HCT116 (cell line): ENCODE measurements around the gene LYSMD2. TPM values are rescaled to one million over a fixed set of nuclear protein-coding genes. Genes with fewer than 3 reads are reported as not detected.

Source experiments
- ATAC-seq: fragments of 200-7000 bp; cut with Tn5 transposase; 2 replicates; pipeline ENCODE4 v1.9.1; 2020; ENCODE audit warnings: mild to moderate bottlenecking, moderate library complexity
- BruUV-seq: library from RNA; stranded (reverse); fragments of 400-500 nt; replicated peaks from 2 replicates; lab custom pipeline; 2021; lab: Mats Ljungman, UMichigan
- CTCF ChIA-PET: fragments of 300-600 bp; sonication (Branson Sonifier 250); formaldehyde crosslinking; loops from one replicate; lab custom pipeline; 2021; ENCODE audit warnings: antibody characterized with exemption; lab: Charles Lee
- POLR2A ChIA-PET: fragments of 300-600, 350-600 bp; sonication (Branson Sonifier 250); formaldehyde crosslinking; loops from one replicate; lab custom pipeline; 2021; ENCODE audit warnings: antibody characterized with exemption; lab: Charles Lee
- RAD21 ChIA-PET, 2 experiments: fragments of 300-600 bp; sonication (Branson Sonifier 250); formaldehyde crosslinking; loops; one replicate each; lab custom pipeline; 2023; ENCODE audit warnings: low total read pairs in 2 of 2; ENCODE audit not compliant: uncharacterized antibody in 2 of 2, unreplicated experiment in 2 of 2, low non-redundant PET in 1 of 2; lab: Charles Lee
- DNase-seq: peaks from one replicate; pipeline ENCODE4 v3.0.0-alpha.2; 2010; ENCODE audit warnings: low read depth, low spot score
- H2AFZ ChIP-seq: fragments of 200-600 bp; shearing (Covaris generic), sonication (generic); 2 replicates; pipeline ENCODE4 v1.6.1; 2017; ENCODE audit warnings: low read depth, mixed run types, mixed read lengths, antibody characterized with exemption, low read length; ENCODE audit not compliant: poor library complexity, severe bottlenecking
- H3K27ac ChIP-seq: 2 replicates; pipeline ENCODE4 v1.5.1; 2012; ENCODE audit warnings: low read depth, low read length
- H3K27me3 ChIP-seq: fragments of 200-600 bp; sonication (generic); 2 replicates; pipeline ENCODE4 v1.6.1; 2016; ENCODE audit warnings: mixed run types, low read length, mixed read lengths; ENCODE audit not compliant: insufficient read depth
- H3K36me3 ChIP-seq, 2 experiments: fragments of 200-500 bp in 1 of 2; fragments of 200-600 bp in 1 of 2; sonication (Bioruptor generic) in 1 of 2; sonication (generic) in 1 of 2; 2 replicates each; pipeline versions ENCODE4 v1.5.1 to v1.6.1; 2014 to 2016; ENCODE audit warnings: low read length in 2 of 2, inconsistent platforms in 1 of 2, mixed read lengths in 1 of 2, mixed run types in 1 of 2; ENCODE audit not compliant: insufficient read depth in 2 of 2, control insufficient read depth in 1 of 2
- H3K4me1 ChIP-seq, 2 experiments: fragments of 200-600 bp in 1 of 2; sonication (generic) in 1 of 2; 2 replicates each; pipeline versions ENCODE4 v1.5.1 to v1.6.1; 2012 to 2017; ENCODE audit warnings: low read length in 2 of 2, inconsistent platforms in 1 of 2, mild to moderate bottlenecking in 1 of 2, mixed read lengths in 1 of 2, mixed run types in 1 of 2, moderate library complexity in 1 of 2; ENCODE audit not compliant: insufficient read depth in 2 of 2, control insufficient read depth in 1 of 2
- H3K4me2 ChIP-seq: fragments of 200-600 bp; sonication (generic); 2 replicates; pipeline ENCODE4 v1.6.1; 2017; ENCODE audit warnings: mixed run types, low read length, mixed read lengths
- H3K4me3 ChIP-seq, 2 experiments: fragments of 200-600 bp in 1 of 2; sonication (generic) in 1 of 2; replicated peaks in 1 of 2; 2 replicates each; pipeline ENCODE4 v1.5.1; 2011 to 2016; ENCODE audit warnings: low read length in 2 of 2, control low read depth in 1 of 2, low read depth in 1 of 2, mild to moderate bottlenecking in 1 of 2, mixed read lengths in 1 of 2, mixed run types in 1 of 2
- H3K79me2 ChIP-seq: fragments of 200-600 bp; sonication (generic); 2 replicates; pipeline ENCODE4 v1.6.1; 2017; ENCODE audit warnings: mild to moderate bottlenecking, mixed run types, low read length, moderate library complexity, mixed read lengths; ENCODE audit not compliant: insufficient read depth
- H3K9ac ChIP-seq: fragments of 200-600 bp; sonication (generic); 2 replicates; pipeline ENCODE4 v1.6.1; 2016; ENCODE audit warnings: low read length, mixed read lengths
- H3K9me2 ChIP-seq: fragments of 200-600 bp; sonication (generic), shearing (Covaris generic); 2 replicates; pipeline ENCODE4 v1.6.1; 2017; ENCODE audit warnings: mixed run types, mild to moderate bottlenecking, moderate library complexity; ENCODE audit not compliant: insufficient read depth
- H3K9me3 ChIP-seq, 2 experiments: fragments of 200-500 bp in 1 of 2; fragments of 200-600 bp in 1 of 2; sonication (Bioruptor generic) in 1 of 2; sonication (generic) in 1 of 2; 2 replicates each; pipeline ENCODE4 v1.6.1; 2014 to 2017; ENCODE audit warnings: low read length in 2 of 2, mixed read lengths in 2 of 2, inconsistent platforms in 1 of 2, low read depth in 1 of 2, mild to moderate bottlenecking in 1 of 2, mixed run types in 1 of 2, moderate library complexity in 1 of 2; ENCODE audit not compliant: control insufficient read depth in 1 of 2, insufficient read depth in 1 of 2
- H4K20me1 ChIP-seq: fragments of 200-600 bp; sonication (generic), shearing (Covaris generic); 2 replicates; pipeline ENCODE4 v1.6.1; 2017; ENCODE audit warnings: mixed run types, mild to moderate bottlenecking, moderate library complexity; ENCODE audit not compliant: insufficient read depth
- CEBPB ChIP-seq: IDR thresholded peaks from 2 replicates; pipeline ENCODE4 v1.6.1; 2012; ENCODE audit warnings: low read depth
- EGR1 ChIP-seq: IDR thresholded peaks from 2 replicates; pipeline ENCODE4 v1.6.1; 2012; ENCODE audit warnings: low read depth
- ELF1 ChIP-seq: IDR thresholded peaks from 2 replicates; pipeline ENCODE4 v1.6.1; 2012; ENCODE audit warnings: low read depth, borderline replicate concordance
- JUND ChIP-seq: IDR thresholded peaks from 2 replicates; pipeline ENCODE4 v1.6.1; 2012
- SRF ChIP-seq: IDR thresholded peaks from 2 replicates; pipeline ENCODE4 v1.6.1; 2012; ENCODE audit warnings: low read depth
- ZNF274 ChIP-seq: fragments of 200-500 bp; sonication (Bioruptor generic); IDR thresholded peaks from 2 replicates; pipeline ENCODE4 v1.6.1; 2014; ENCODE audit warnings: mild to moderate bottlenecking, low read depth, low read length, inconsistent platforms
- intact Hi-C: fragments of 100-400 bp; cut with micrococcal nuclease; formaldehyde crosslinking; loops from 2 replicates; pipeline ENCODE4 v1.10.0; 2022
- total RNA-seq: library from RNA; stranded (reverse); gene quantifications from one replicate; pipeline ENCODE4 v1.2.1, GENCODE V29; 2021; ENCODE audit not compliant: unreplicated experiment
- TF ChIP-seq, protein P1 (sequence below): IDR thresholded peaks from 2 replicates; pipeline ENCODE4 v1.6.1; 2012
- TF ChIP-seq, protein P2 (sequence below), 3 experiments: fragments of 200-600 bp in 1 of 3; sonication (generic) in 1 of 3; IDR thresholded peaks in 2 of 3; conservative IDR thresholded peaks in 1 of 3; 2 replicates each; pipeline ENCODE4 v1.5.1; 2012 to 2017; ENCODE audit warnings: low read depth in 2 of 3, low read length in 2 of 3, antibody characterized with exemption in 1 of 3, borderline replicate concordance in 1 of 3, control low read depth in 1 of 3, mild to moderate bottlenecking in 1 of 3, mixed read lengths in 1 of 3, mixed run types in 1 of 3, moderate library complexity in 1 of 3; ENCODE audit not compliant: insufficient read depth in 1 of 3
- TF ChIP-seq, protein P3 (sequence below): IDR thresholded peaks from 2 replicates; pipeline ENCODE4 v1.6.1; 2012

Gene LYSMD2
- total RNA-seq, 1 experiment from 2014 or later: 10.8 TPM

DNA sequence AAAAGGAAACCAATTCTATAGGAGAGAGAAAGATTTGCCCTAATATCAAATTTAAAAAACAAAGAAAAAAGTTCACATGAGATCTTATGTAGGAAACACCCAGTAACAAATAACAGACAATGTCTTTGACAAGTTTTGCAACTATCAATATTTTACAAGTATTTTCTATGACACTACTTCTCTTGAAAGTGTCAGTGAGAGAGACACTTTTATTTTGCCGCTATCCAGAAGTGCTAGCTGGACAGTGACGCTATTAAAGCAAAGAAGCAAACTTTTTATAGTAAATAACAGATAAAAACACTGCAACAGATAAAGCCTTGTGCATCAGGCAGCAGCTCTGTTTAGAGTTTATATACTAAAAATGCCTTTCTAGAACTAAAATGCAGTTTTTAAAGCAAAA, 13.3 kb downstream of the LYSMD2 start:
- intact Hi-C loops: no loop called here
- BruUV-seq: no TSS peak
- no peak for TF ChIP-seq CEBPB
- TF ChIP-seq EGR1: no peak
- no peak for TF ChIP-seq ELF1
- TF ChIP-seq JUND: no peak
- TF ChIP-seq, protein P1, sequence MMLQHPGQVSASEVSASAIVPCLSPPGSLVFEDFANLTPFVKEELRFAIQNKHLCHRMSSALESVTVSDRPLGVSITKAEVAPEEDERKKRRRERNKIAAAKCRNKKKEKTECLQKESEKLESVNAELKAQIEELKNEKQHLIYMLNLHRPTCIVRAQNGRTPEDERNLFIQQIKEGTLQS: no peak
- TF ChIP-seq, protein P2, sequence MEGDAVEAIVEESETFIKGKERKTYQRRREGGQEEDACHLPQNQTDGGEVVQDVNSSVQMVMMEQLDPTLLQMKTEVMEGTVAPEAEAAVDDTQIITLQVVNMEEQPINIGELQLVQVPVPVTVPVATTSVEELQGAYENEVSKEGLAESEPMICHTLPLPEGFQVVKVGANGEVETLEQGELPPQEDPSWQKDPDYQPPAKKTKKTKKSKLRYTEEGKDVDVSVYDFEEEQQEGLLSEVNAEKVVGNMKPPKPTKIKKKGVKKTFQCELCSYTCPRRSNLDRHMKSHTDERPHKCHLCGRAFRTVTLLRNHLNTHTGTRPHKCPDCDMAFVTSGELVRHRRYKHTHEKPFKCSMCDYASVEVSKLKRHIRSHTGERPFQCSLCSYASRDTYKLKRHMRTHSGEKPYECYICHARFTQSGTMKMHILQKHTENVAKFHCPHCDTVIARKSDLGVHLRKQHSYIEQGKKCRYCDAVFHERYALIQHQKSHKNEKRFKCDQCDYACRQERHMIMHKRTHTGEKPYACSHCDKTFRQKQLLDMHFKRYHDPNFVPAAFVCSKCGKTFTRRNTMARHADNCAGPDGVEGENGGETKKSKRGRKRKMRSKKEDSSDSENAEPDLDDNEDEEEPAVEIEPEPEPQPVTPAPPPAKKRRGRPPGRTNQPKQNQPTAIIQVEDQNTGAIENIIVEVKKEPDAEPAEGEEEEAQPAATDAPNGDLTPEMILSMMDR (IDR thresholded peaks at IDR 0.05 in 2 of 3, conservative IDR thresholded peaks at IDR 0.05 in 1 of 3; ENCODE audit: borderline replicate concordance in 1 of 3, insufficient read depth in 1 of 3, low read depth in 2 of 3, low read length in 2 of 3): no peak
- no peak for TF ChIP-seq ZNF274
- TF ChIP-seq SRF: no peak
- TF ChIP-seq, protein P3, sequence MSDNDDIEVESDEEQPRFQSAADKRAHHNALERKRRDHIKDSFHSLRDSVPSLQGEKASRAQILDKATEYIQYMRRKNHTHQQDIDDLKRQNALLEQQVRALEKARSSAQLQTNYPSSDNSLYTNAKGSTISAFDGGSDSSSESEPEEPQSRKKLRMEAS: no peak
- H3K9ac ChIP-seq: no peak overlapping the region
- no peak overlapping the region for H2AFZ ChIP-seq
- H3K4me1 ChIP-seq: peaks cover 21 to 24% of the 10 kb centered on the region in 2 experiments
- H3K4me2 ChIP-seq: no peak overlapping the region
- ChIA-PET CTCF (no interaction called here), RAD21 (no interaction called here), POLR2A (no interaction called here)
- H3K9me3 ChIP-seq: no peaks in the 10 kb centered on the region
- no peaks in the 10 kb centered on the region for H3K79me2 ChIP-seq
- no peak overlapping the region for H3K4me3 ChIP-seq
- no peak for DNase-seq
- H4K20me1 ChIP-seq: no peaks in the 10 kb centered on the region
- no peak for ATAC-seq
- H3K27me3 ChIP-seq: no peaks in the 10 kb centered on the region
- 0 out of 4 replicates have a peak, but pooled peaks cover 0 to 2% of the 10 kb centered on the region in 2 experiments for H3K36me3 ChIP-seq
- H3K27ac ChIP-seq: no peak overlapping the region
- no peaks in the 10 kb centered on the region for H3K9me2 ChIP-seq
